Calu3 (cell line): Measurements from ENCODE around the gene DAAM1. TPM values are rescaled to one million over a fixed set of nuclear protein-coding genes. Genes with fewer than 3 reads are reported as not detected.

Source experiments
- BruUV-seq: library from RNA; stranded (reverse); fragments of 400-500 nt; replicated peaks from 2 replicates; lab custom pipeline; 2021; lab: Mats Ljungman, UMichigan
- CTCF ChIA-PET: fragments of 300-600 bp; sonication (Branson Sonifier 250); formaldehyde crosslinking; loops from one replicate; lab custom pipeline; 2022; ENCODE audit warnings: antibody characterized with exemption; lab: Charles Lee
- DNase-seq: peaks from one replicate; pipeline ENCODE4 v3.0.0; 2022
- H3K27ac Mint-ChIP-seq: one replicate; pipeline ENCODE4 v1.8.0; 2022; ENCODE audit warnings: mixed read lengths; ENCODE audit not compliant: unreplicated experiment
- H3K27me3 Mint-ChIP-seq: one replicate; pipeline ENCODE4 v1.8.0; 2022; ENCODE audit warnings: mixed read lengths; ENCODE audit not compliant: unreplicated experiment
- H3K36me3 Mint-ChIP-seq: one replicate; pipeline ENCODE4 v1.8.0; 2022; ENCODE audit warnings: mild to moderate bottlenecking, moderate library complexity, mixed read lengths; ENCODE audit not compliant: insufficient read depth, unreplicated experiment
- H3K4me1 Mint-ChIP-seq: one replicate; pipeline ENCODE4 v1.8.0; 2022; ENCODE audit warnings: mild to moderate bottlenecking, low read depth, mixed read lengths; ENCODE audit not compliant: unreplicated experiment
- H3K4me3 Mint-ChIP-seq: one replicate; pipeline ENCODE4 v1.8.0; 2022; ENCODE audit warnings: mild to moderate bottlenecking, low read depth, moderate library complexity, mixed read lengths; ENCODE audit not compliant: unreplicated experiment
- H3K9me3 Mint-ChIP-seq: one replicate; pipeline ENCODE4 v1.8.0; 2022; ENCODE audit warnings: low read depth, mixed read lengths; ENCODE audit not compliant: unreplicated experiment
- CTCF ChIP-seq: fragments of 200-600 bp; IDR thresholded peaks from one replicate; pipeline ENCODE4 v1.8.0; 2022; ENCODE audit warnings: antibody characterized with exemption; ENCODE audit not compliant: unreplicated experiment
- intact Hi-C: fragments of 100-400 bp; cut with micrococcal nuclease; formaldehyde crosslinking; loops from one replicate; pipeline ENCODE4 v1.10.0; 2022; ENCODE audit not compliant: unreplicated experiment
- total RNA-seq: library from RNA; stranded (reverse); gene quantifications from 2 replicates; pipeline ENCODE4 v1.2.3, GENCODE V29; 2022

The DAAM1 gene
- total RNA-seq, 1 experiment from 2014 or later: 28.9 TPM

GRCh38 chr14:59221568-59221967 lies 33.1 kb downstream of the DAAM1 start:
- no peak overlapping the region for H3K27ac Mint-ChIP-seq
- no peaks in the 10 kb centered on the region for H3K9me3 Mint-ChIP-seq
- no peaks in the 10 kb centered on the region for H3K27me3 Mint-ChIP-seq
- no peaks in the 10 kb centered on the region for H3K36me3 Mint-ChIP-seq
- DNase-seq: no peak
- no peak overlapping the region for H3K4me3 Mint-ChIP-seq
- no peak for TF ChIP-seq CTCF
- no peaks in the 10 kb centered on the region for H3K4me1 Mint-ChIP-seq
- intact Hi-C loops: no loop called here
- BruUV-seq: no TSS peak
- CTCF ChIA-PET: no interaction called here

- H3K36me3 Mint-ChIP-seq: no peaks in the 10 kb centered on the region
- CTCF ChIA-PET: no interaction called here
- no peaks in the 10 kb centered on the region for H3K27me3 Mint-ChIP-seq
- intact Hi-C loops: no loop called here
- H3K9me3 Mint-ChIP-seq: no peaks in the 10 kb centered on the region
- BruUV-seq: no TSS peak
- no peak overlapping the region for H3K4me3 Mint-ChIP-seq
- no peaks in the 10 kb centered on the region for H3K4me1 Mint-ChIP-seq
- DNase-seq: no peak
- TF ChIP-seq CTCF: no peak
- no peak overlapping the region for H3K27ac Mint-ChIP-seq
These were observed 35.9 kb downstream of the DAAM1 start for GRCh38 chr14:59224341-59224740.

- Mint-ChIP-seq H3K9me3 (no peaks in the 10 kb centered on the region), H3K27me3 (no peaks in the 10 kb centered on the region), H3K36me3 (no peaks in the 10 kb centered on the region), H3K27ac (no peak overlapping the region), H3K4me1 (no peaks in the 10 kb centered on the region), H3K4me3 (no peak overlapping the region)
- TF ChIP-seq CTCF: no peak
- no TSS peak for BruUV-seq
- no peak for DNase-seq
- CTCF ChIA-PET: interaction anchor here (0.7 kb wide), 1 partner anchor 127 kb away, joined by 8 read pairs; no protein-coding TSS in a partner anchor
- intact Hi-C loops: no loop called here
These were observed 36.8 kb downstream of the DAAM1 start for GRCh38 chr14:59225281-59225680.

GRCh38 chr14:59228421-59228820 lies 40.0 kb downstream of the DAAM1 start:
- Mint-ChIP-seq H3K4me1 (no peaks in the 10 kb centered on the region), H3K36me3 (no peaks in the 10 kb centered on the region), H3K27me3 (no peaks in the 10 kb centered on the region), H3K4me3 (no peak overlapping the region), H3K27ac (no peak overlapping the region), H3K9me3 (no peaks in the 10 kb centered on the region)
- DNase-seq: no peak
- no peak for TF ChIP-seq CTCF
- intact Hi-C loops: no loop called here
- CTCF ChIA-PET: no interaction called here
- no TSS peak for BruUV-seq
